ENCODE data around the gene SMIM21. TPM values are rescaled to one million over a fixed set of nuclear protein-coding genes. Genes with fewer than 3 reads are reported as not detected.

The SMIM21 gene
- total RNA-seq, 1 experiment from 2014 or later = not detected

- Histone ChIP-seq H3K4me3 (ENCODE audit: low read depth, low read length) (no peak overlapping the region), H3K4me1 (no peaks in the 10 kb centered on the region), H3K27me3 (replicated peaks; ENCODE audit: control insufficient read depth, insufficient read depth, low read length) (no peaks in the 10 kb centered on the region), H3K9me3 (no peaks in the 10 kb centered on the region), H3K36me3 (ENCODE audit: control insufficient read depth, insufficient read depth, low read length) (no peaks in the 10 kb centered on the region)
- intact Hi-C loops (cut with micrococcal nuclease; ENCODE audit: unreplicated experiment) = no loop called here
- no peaks in the 10 kb centered on the region for H3K9me3 Mint-ChIP-seq (ENCODE audit: unreplicated experiment)
- no peaks in the 10 kb centered on the region for H3K4me1 Mint-ChIP-seq (ENCODE audit: low read depth, unreplicated experiment)
- ChIA-PET CTCF (no interaction called here), POLR2A (no interaction called here)
- H3K36me3 Mint-ChIP-seq (ENCODE audit: insufficient read depth, unreplicated experiment) = no peaks in the 10 kb centered on the region
- no peak overlapping the region for H3K27ac Mint-ChIP-seq (ENCODE audit: unreplicated experiment)
- H3K27me3 Mint-ChIP-seq (ENCODE audit: insufficient read depth, unreplicated experiment) = peaks cover 8% of the 10 kb centered on the region
- BruUV-seq (replicated peaks) = no TSS peak
- H3K4me3 Mint-ChIP-seq (ENCODE audit: unreplicated experiment) = no peak overlapping the region
- no peak for DNase-seq
- TF ChIP-seq CTCF (IDR thresholded peaks at IDR 0.05; ENCODE audit: insufficient read depth in 1 of 2, low read depth in 1 of 2, low read length in 1 of 2, severe bottlenecking in 1 of 2, unreplicated experiment in 1 of 2) = no peak
Observed at GRCh38 chr18:75406491-75407445, 20.7 kb downstream of the SMIM21 start.

- H3K4me1 Mint-ChIP-seq (ENCODE audit: low read depth, unreplicated experiment) = no peaks in the 10 kb centered on the region
- H3K27me3 Mint-ChIP-seq (ENCODE audit: insufficient read depth, unreplicated experiment) = peaks cover 8% of the 10 kb centered on the region
- H3K4me3 Mint-ChIP-seq (ENCODE audit: unreplicated experiment) = no peak overlapping the region
- Histone ChIP-seq H3K36me3 (ENCODE audit: control insufficient read depth, insufficient read depth, low read length) (no peaks in the 10 kb centered on the region), H3K4me1 (no peaks in the 10 kb centered on the region), H3K27me3 (replicated peaks; ENCODE audit: control insufficient read depth, insufficient read depth, low read length) (no peaks in the 10 kb centered on the region), H3K4me3 (ENCODE audit: low read depth, low read length) (no peak overlapping the region), H3K9me3 (no peaks in the 10 kb centered on the region)
- DNase-seq = no peak
- ChIA-PET CTCF (no interaction called here), POLR2A (no interaction called here)
- BruUV-seq (replicated peaks) = no TSS peak
- no peaks in the 10 kb centered on the region for H3K36me3 Mint-ChIP-seq (ENCODE audit: insufficient read depth, unreplicated experiment)
- no peaks in the 10 kb centered on the region for H3K9me3 Mint-ChIP-seq (ENCODE audit: unreplicated experiment)
- TF ChIP-seq CTCF (IDR thresholded peaks at IDR 0.05; ENCODE audit: insufficient read depth in 1 of 2, low read depth in 1 of 2, low read length in 1 of 2, severe bottlenecking in 1 of 2, unreplicated experiment in 1 of 2) = no peak
- no peak overlapping the region for H3K27ac Mint-ChIP-seq (ENCODE audit: unreplicated experiment)
- intact Hi-C loops (cut with micrococcal nuclease; ENCODE audit: unreplicated experiment) = no loop called here
Observed at GRCh38 chr18:75405351-75405750, 22.2 kb downstream of the SMIM21 start.

GRCh38 chr18:75400366-75400765 lies 27.1 kb downstream of the SMIM21 start:
- no peaks in the 10 kb centered on the region for H3K9me3 Mint-ChIP-seq (ENCODE audit: unreplicated experiment)
- intact Hi-C loops (cut with micrococcal nuclease; ENCODE audit: unreplicated experiment) = no loop called here
- H3K36me3 ChIP-seq (ENCODE audit: control insufficient read depth, insufficient read depth, low read length) = no peaks in the 10 kb centered on the region
- H3K27me3 ChIP-seq (replicated peaks; ENCODE audit: control insufficient read depth, insufficient read depth, low read length) = no peaks in the 10 kb centered on the region
- no peaks in the 10 kb centered on the region for H3K36me3 Mint-ChIP-seq (ENCODE audit: insufficient read depth, unreplicated experiment)
- no peak overlapping the region for H3K4me3 ChIP-seq (ENCODE audit: low read depth, low read length)
- CTCF ChIA-PET = no interaction called here
- DNase-seq = no peak
- H3K9me3 ChIP-seq = no peaks in the 10 kb centered on the region
- BruUV-seq (replicated peaks) = no TSS peak
- H3K27ac Mint-ChIP-seq (ENCODE audit: unreplicated experiment) = no peak overlapping the region
- no peaks in the 10 kb centered on the region for H3K4me1 Mint-ChIP-seq (ENCODE audit: low read depth, unreplicated experiment)
- no peak overlapping the region for H3K4me3 Mint-ChIP-seq (ENCODE audit: unreplicated experiment)
- POLR2A ChIA-PET = no interaction called here
- H3K27me3 Mint-ChIP-seq (ENCODE audit: insufficient read depth, unreplicated experiment) = peaks cover 12% of the 10 kb centered on the region
- H3K4me1 ChIP-seq = no peaks in the 10 kb centered on the region
- no peak for TF ChIP-seq CTCF (IDR thresholded peaks at IDR 0.05; ENCODE audit: insufficient read depth in 1 of 2, low read depth in 1 of 2, low read length in 1 of 2, severe bottlenecking in 1 of 2, unreplicated experiment in 1 of 2)

Measured in Caco-2 (cell line).